ENCODE data around the gene GDPD5. TPM values are rescaled to one million over a fixed set of nuclear protein-coding genes. Genes with fewer than 3 reads are reported as not detected.

The GDPD5 gene
- total RNA-seq, 1 experiment from 2014 or later = 7.8 TPM

DNA sequence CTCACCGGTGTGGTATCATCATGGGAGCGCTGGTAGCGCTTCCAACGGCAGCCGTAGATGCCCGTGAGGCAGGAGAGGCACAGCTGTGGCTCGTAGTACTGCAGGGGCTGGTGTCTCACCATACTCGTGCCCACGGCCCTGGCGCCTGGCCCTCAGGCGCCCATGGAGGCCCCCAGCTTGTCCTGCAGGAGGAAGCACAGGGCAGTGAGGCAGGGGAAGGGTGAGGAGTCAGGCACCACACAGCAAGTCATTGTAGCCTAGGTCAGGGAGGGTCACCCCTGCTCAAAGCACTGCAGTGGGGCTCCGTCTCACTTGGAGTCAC is 48.2 kb downstream of the GDPD5 start:
- no peak overlapping the region for H3K9ac ChIP-seq (ENCODE audit: extremely low read depth, insufficient read length, low read length)
- no peak overlapping the region for H3K27ac ChIP-seq (ENCODE audit: insufficient read length, low read depth, low read length)
- no peak overlapping the region for H3T11ph ChIP-seq (ENCODE audit: low read length)
- H2BK12ac ChIP-seq (ENCODE audit: insufficient read length, low read depth, low read length) = no peak overlapping the region
- no peaks in the 10 kb centered on the region for H3K4me1 ChIP-seq (ENCODE audit: insufficient read depth, low read length)
- no peak for DNase-seq
- no peak overlapping the region for H3K56ac ChIP-seq (ENCODE audit: insufficient read length, low read depth, low read length)
- TF ChIP-seq CTCF (conservative IDR thresholded peaks at IDR 0.05) = no peak
- no peaks in the 10 kb centered on the region for H3K79me2 ChIP-seq (ENCODE audit: insufficient read depth, low read length)
- H4K20me1 ChIP-seq (ENCODE audit: control insufficient read depth, insufficient read depth, insufficient read length) = no peaks in the 10 kb centered on the region
- no peak overlapping the region for H4K8ac ChIP-seq (replicated peaks; ENCODE audit: insufficient read length, low read depth, low read length)
- Mint-ChIP-seq H3K27me3 (ENCODE audit: low read depth) (no peaks in the 10 kb centered on the region), H3K27ac (no peak overlapping the region), H3K9me3 (no peaks in the 10 kb centered on the region; a peak in 1 of 5 replicates), H3K4me3 (no peak overlapping the region), H3K36me3 (ENCODE audit: insufficient read depth in 1 of 3, low read depth in 3 of 3) (no peaks in the 10 kb centered on the region), H3K4me1 (peaks cover 15 to 34% of the 10 kb centered on the region in 2 experiments)
- H2BK15ac ChIP-seq (ENCODE audit: low read depth, low read length) = no peak overlapping the region
- no peaks in the 10 kb centered on the region for H3K27me3 ChIP-seq (ENCODE audit: insufficient read depth, low read length)
- H3K23me2 ChIP-seq (ENCODE audit: insufficient read length, low read depth, low read length, poor library complexity, severe bottlenecking) = no peaks in the 10 kb centered on the region
- no peak overlapping the region for H3K4me2 ChIP-seq (ENCODE audit: insufficient read depth, insufficient read length, low read length)
- no peak overlapping the region for H3K14ac ChIP-seq (ENCODE audit: insufficient read depth, low read length)
- no peaks in the 10 kb centered on the region for H3K9me3 ChIP-seq (ENCODE audit: control insufficient read depth, low read depth, low read length)
- H2AK5ac ChIP-seq (ENCODE audit: insufficient read length, low read length) = no peak overlapping the region
- no peak overlapping the region for H3K23ac ChIP-seq (ENCODE audit: insufficient read length, low read depth, low read length)
- no CpG with 5 or more reads among the region's 12 CpGs for WGBS (ENCODE audit: extremely low coverage, insufficient read length, low lambda C conversion rate)
- H3K4ac ChIP-seq (ENCODE audit: low read depth, low read length) = no peak overlapping the region
- H4K5ac ChIP-seq (ENCODE audit: insufficient read length, low read depth, low read length) = no peak overlapping the region
- H4K91ac ChIP-seq (ENCODE audit: insufficient read length, low read depth, low read length) = no peak overlapping the region
- no peak overlapping the region for H2BK120ac ChIP-seq (ENCODE audit: low read depth, low read length, poor library complexity, severe bottlenecking)
- H2BK20ac ChIP-seq (ENCODE audit: low read depth, low read length, poor library complexity, severe bottlenecking) = no peak overlapping the region
- no peaks in the 10 kb centered on the region for H3K79me1 ChIP-seq (ENCODE audit: insufficient read depth, low read depth, low read length, poor library complexity, severe bottlenecking)
- no peak overlapping the region for H2BK5ac ChIP-seq (ENCODE audit: insufficient read length, low read length)
- no peak overlapping the region for H3K18ac ChIP-seq (ENCODE audit: insufficient read length, low read depth, low read length)
- H2AFZ ChIP-seq (ENCODE audit: low read length) = no peak overlapping the region
